HG03575 (cell line): ENCODE results near the gene AJAP1.

Experiments
- ATAC-seq: cut with Tn5 transposase; IDR thresholded peaks from one replicate; pipeline ENCODE4 v1.9.1; 2021; ENCODE audit not compliant: unreplicated experiment, insufficient number of reproducible peaks, low FRiP score; ENCODE audit errors: extremely low read depth

Gene AJAP1

GRCh38 chr1:4838231-4838630 lies 183.8 kb downstream of the AJAP1 start:
- ATAC-seq: no peak
